Hepatocyte (in vitro differentiated cells): ENCODE results near the gene HAO2. TPM values are rescaled to one million over a fixed set of nuclear protein-coding genes. Genes with fewer than 3 reads are reported as not detected.
"Not testable (repeated sequence)": the region's sequence is repeated elsewhere in the genome, so short reads cannot be mapped to it uniquely, and the experiment has no call there.

ENCODE experiments used
- DNase-seq: peaks from one replicate; pipeline ENCODE4 v3.0.0-alpha.2; 2016; ENCODE audit warnings: low spot score
- H2AFZ ChIP-seq: fragments of 200-600 bp; sonication (generic); 2 replicates; pipeline ENCODE4 v1.6.0; 2016; ENCODE audit warnings: antibody characterized with exemption, mild to moderate bottlenecking
- H3K27ac ChIP-seq: fragments of 200-600 bp; sonication (generic); 2 replicates; pipeline ENCODE4 v1.5.1; 2016; ENCODE audit warnings: mild to moderate bottlenecking
- H3K27me3 ChIP-seq: fragments of 200-600 bp; sonication (generic); 2 replicates; pipeline ENCODE4 v1.6.1; 2016
- H3K36me3 ChIP-seq: fragments of 200-600 bp; sonication (generic); replicated peaks from 2 replicates; pipeline ENCODE4 v1.5.1; 2016; ENCODE audit warnings: low read depth; ENCODE audit not compliant: insufficient read depth
- H3K4me1 ChIP-seq: fragments of 200-600 bp; sonication (generic); 2 replicates; pipeline ENCODE4 v1.5.1; 2016; ENCODE audit warnings: mild to moderate bottlenecking, moderate library complexity; ENCODE audit not compliant: insufficient read depth
- H3K4me2 ChIP-seq: fragments of 200-600 bp; sonication (generic); 2 replicates; pipeline ENCODE4 v1.6.0; 2016
- H3K4me3 ChIP-seq: fragments of 200-600 bp; sonication (generic); 2 replicates; pipeline ENCODE4 v1.5.1; 2016; ENCODE audit warnings: mild to moderate bottlenecking
- H3K79me2 ChIP-seq: fragments of 200-600 bp; sonication (generic); 2 replicates; pipeline ENCODE4 v1.6.0; 2017; ENCODE audit warnings: mild to moderate bottlenecking
- H3K9me2 ChIP-seq: fragments of 200-600 bp; sonication (generic); replicated peaks from 2 replicates; pipeline ENCODE4 v1.6.0; 2017; ENCODE audit warnings: mild to moderate bottlenecking; ENCODE audit not compliant: insufficient read depth
- H3K9me3 ChIP-seq: fragments of 200-600 bp; sonication (generic); 2 replicates; pipeline ENCODE4 v1.5.1; 2016; ENCODE audit warnings: low read depth, mild to moderate bottlenecking
- H4K20me1 ChIP-seq: fragments of 200-600 bp; sonication (generic); 2 replicates; pipeline ENCODE4 v1.6.0; 2016; ENCODE audit warnings: mild to moderate bottlenecking; ENCODE audit not compliant: insufficient read depth, poor library complexity, severe bottlenecking
- EZH2 ChIP-seq: fragments of 200-600 bp; sonication (generic); IDR thresholded peaks from 2 replicates; pipeline ENCODE4 v1.6.1; 2016; ENCODE audit warnings: antibody characterized with exemption, mild to moderate bottlenecking, borderline replicate concordance
- EZH2phosphoT487 ChIP-seq: fragments of 200-600 bp; sonication (generic); IDR thresholded peaks from one replicate; pipeline ENCODE4 v1.6.1; 2018; ENCODE audit warnings: antibody characterized with exemption, mild to moderate bottlenecking, low read depth, moderate library complexity; ENCODE audit not compliant: unreplicated experiment, severe bottlenecking
- WGBS: methylation state at CpG from one replicate; pipeline ENCODE4 v1.1.6; 2016; ENCODE audit warnings: low lambda C conversion rate; ENCODE audit errors: missing lambda C conversion rate; 5-methylcytosine and 5-hydroxymethylcytosine counted together
- polyA plus RNA-seq: library from polyadenylated mRNA; unstranded; fragments of >200 nt; fragmentation: Nextera tagmentation; extraction: Ambion mirVana; gene quantifications from 2 replicates; pipeline ENCODE4 v1.2.1, GENCODE V29; 2016
- total RNA-seq: library from RNA; depleted of rRNA; stranded (reverse); fragments of >200 nt; gene quantifications from 2 replicates; pipeline ENCODE4 v1.2.3, GENCODE V29; 2014
- TF ChIP-seq, protein P1 (sequence below): fragments of 200-600 bp; sonication (generic); IDR thresholded peaks from 2 replicates; pipeline ENCODE4 v1.5.1; 2016; ENCODE audit warnings: antibody characterized with exemption, mild to moderate bottlenecking; ENCODE audit not compliant: poor library complexity

The HAO2 gene
- total and polyA plus RNA-seq, 2 experiments from 2014 or later, result 14.2 to 16.6 TPM

- Histone ChIP-seq H3K27ac (no peak overlapping the region), H3K4me3 (no peak overlapping the region), H3K79me2 (no peaks in the 10 kb centered on the region), H3K36me3 (no peaks in the 10 kb centered on the region), H3K27me3 (no peaks in the 10 kb centered on the region), H3K9me3 (no peaks in the 10 kb centered on the region), H3K4me1 (no peaks in the 10 kb centered on the region), H4K20me1 (no peaks in the 10 kb centered on the region), H2AFZ (no peak overlapping the region), H3K9me2 (no peaks in the 10 kb centered on the region), H3K4me2 (no peak overlapping the region)
- no peak for DNase-seq
- no peak for TF ChIP-seq EZH2phosphoT487
- no peak for TF ChIP-seq EZH2
- TF ChIP-seq, protein P1, sequence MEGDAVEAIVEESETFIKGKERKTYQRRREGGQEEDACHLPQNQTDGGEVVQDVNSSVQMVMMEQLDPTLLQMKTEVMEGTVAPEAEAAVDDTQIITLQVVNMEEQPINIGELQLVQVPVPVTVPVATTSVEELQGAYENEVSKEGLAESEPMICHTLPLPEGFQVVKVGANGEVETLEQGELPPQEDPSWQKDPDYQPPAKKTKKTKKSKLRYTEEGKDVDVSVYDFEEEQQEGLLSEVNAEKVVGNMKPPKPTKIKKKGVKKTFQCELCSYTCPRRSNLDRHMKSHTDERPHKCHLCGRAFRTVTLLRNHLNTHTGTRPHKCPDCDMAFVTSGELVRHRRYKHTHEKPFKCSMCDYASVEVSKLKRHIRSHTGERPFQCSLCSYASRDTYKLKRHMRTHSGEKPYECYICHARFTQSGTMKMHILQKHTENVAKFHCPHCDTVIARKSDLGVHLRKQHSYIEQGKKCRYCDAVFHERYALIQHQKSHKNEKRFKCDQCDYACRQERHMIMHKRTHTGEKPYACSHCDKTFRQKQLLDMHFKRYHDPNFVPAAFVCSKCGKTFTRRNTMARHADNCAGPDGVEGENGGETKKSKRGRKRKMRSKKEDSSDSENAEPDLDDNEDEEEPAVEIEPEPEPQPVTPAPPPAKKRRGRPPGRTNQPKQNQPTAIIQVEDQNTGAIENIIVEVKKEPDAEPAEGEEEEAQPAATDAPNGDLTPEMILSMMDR, result no peak
- 89% methylated on average over 4 of the region's 4 CpGs for WGBS
These were observed 19.6 kb upstream of the HAO2 start for GRCh38 chr1:119348941-119349340.

- H3K4me3 ChIP-seq, H3K4me1 ChIP-seq, DNase-seq, H3K4me2 ChIP-seq, H3K27me3 ChIP-seq, H4K20me1 ChIP-seq, H2AFZ ChIP-seq, H3K27ac ChIP-seq, H3K79me2 ChIP-seq, H3K9me2 ChIP-seq, H3K9me3 ChIP-seq, H3K36me3 ChIP-seq: not testable (repeated sequence)
- WGBS, result 96% methylated on average over 2 of the region's 2 CpGs
These were observed 17.7 kb upstream of the HAO2 start for GRCh38 chr1:119350866-119351265.

DNA sequence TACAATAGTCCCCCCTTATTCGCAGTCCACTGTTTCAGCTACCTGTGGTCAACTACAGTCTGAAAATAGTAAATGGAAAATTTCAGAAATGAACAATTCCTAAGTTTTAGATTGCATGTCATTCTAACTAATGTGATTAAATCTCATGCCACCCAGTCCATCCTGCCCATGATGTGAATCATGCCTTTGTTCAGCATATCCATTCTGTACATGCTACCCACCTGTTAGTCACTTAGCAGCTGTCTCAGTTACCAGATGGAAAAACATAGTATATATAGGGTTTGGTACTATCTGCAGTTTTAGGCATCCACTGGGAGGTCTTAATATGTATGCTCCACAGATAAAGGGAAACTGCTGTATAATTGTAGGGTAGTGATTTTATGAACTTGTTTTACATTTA lies 16.6 kb upstream of the HAO2 start:
- Histone ChIP-seq H3K4me1 (no peaks in the 10 kb centered on the region), H3K9me3 (no peaks in the 10 kb centered on the region), H3K4me2 (no peak overlapping the region), H3K27ac (no peak overlapping the region), H3K79me2 (no peaks in the 10 kb centered on the region), H3K4me3 (no peak overlapping the region), H2AFZ (no peak overlapping the region), H4K20me1 (no peaks in the 10 kb centered on the region), H3K36me3 (no peaks in the 10 kb centered on the region), H3K27me3 (no peaks in the 10 kb centered on the region), H3K9me2 (no peaks in the 10 kb centered on the region)
- 100% methylated on average over 1 of the region's 1 CpG for WGBS
- no peak for TF ChIP-seq EZH2phosphoT487
- DNase-seq, result no peak

DNA sequence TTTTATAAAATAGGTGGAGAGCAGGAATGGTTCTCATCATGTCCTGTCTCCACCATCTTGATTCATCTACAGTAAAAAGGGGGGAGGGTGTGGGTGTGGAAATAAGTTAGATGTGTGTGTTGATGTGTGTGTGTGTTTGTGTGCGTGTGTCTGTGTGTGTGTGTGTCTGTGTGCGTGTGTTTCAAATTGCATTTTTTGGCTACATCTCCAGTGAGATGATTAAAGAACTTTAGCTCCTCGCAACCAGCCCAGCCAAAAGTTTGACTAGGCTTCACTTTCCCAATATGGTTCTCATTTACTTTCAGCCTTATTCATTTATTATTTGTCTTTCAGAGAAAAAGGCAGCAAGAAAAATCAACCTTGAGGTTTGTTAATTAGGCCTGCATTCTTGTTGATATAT lies 14.7 kb upstream of the HAO2 start:
- Histone ChIP-seq H3K9me2 (no peaks in the 10 kb centered on the region), H3K79me2 (no peaks in the 10 kb centered on the region), H3K27me3 (no peaks in the 10 kb centered on the region), H3K4me3 (no peak overlapping the region), H3K9me3 (no peaks in the 10 kb centered on the region), H2AFZ (no peak overlapping the region), H3K4me2 (no peak overlapping the region), H3K36me3 (no peaks in the 10 kb centered on the region), H3K4me1 (no peaks in the 10 kb centered on the region), H3K27ac (no peak overlapping the region), H4K20me1 (no peaks in the 10 kb centered on the region)
- WGBS, result 89% methylated on average over 3 of the region's 3 CpGs
- no peak for TF ChIP-seq EZH2phosphoT487
- TF ChIP-seq, protein P1, result no peak
- DNase-seq, result no peak

DNA sequence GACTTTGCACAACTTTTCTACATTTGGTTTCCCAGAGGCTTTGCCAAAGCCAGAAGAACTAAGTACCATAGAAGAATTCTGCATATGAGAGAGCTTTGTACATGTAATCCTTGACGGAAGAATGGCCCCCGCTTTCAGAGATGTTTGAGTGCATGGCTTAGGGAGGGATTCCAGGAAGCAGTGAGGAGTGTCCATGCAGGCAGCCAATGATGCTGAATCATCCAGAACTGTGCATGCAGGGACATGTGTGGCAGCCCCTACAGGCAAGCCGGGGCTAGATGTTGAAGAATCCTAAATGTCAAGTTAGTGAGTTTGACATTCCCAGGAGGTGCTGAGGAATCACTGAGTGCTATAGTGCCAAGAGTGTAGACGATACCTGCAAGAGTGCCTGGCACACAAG lies 9.9 kb upstream of the HAO2 start:
- Histone ChIP-seq H3K4me3 (no peak overlapping the region), H3K79me2 (no peaks in the 10 kb centered on the region), H3K9me3 (no peaks in the 10 kb centered on the region), H4K20me1 (no peaks in the 10 kb centered on the region), H3K36me3 (no peaks in the 10 kb centered on the region), H3K4me2 (no peak overlapping the region), H3K4me1 (no peaks in the 10 kb centered on the region), H3K9me2 (no peaks in the 10 kb centered on the region), H3K27ac (no peak overlapping the region), H2AFZ (no peak overlapping the region), H3K27me3 (no peaks in the 10 kb centered on the region)
- TF ChIP-seq, protein P1, result no peak
- no peak for TF ChIP-seq EZH2phosphoT487
- TF ChIP-seq EZH2, result no peak
- DNase-seq, result peak; percentile 33
- WGBS, result 86% methylated on average over 4 of the region's 4 CpGs
